Stimulated activated naive CD8-positive, alpha-beta T cell treated with anti-CD3 and anti-CD28 coated beads, Interleukin-15, Interleukin-2, amounts not matched to agents 100 U/mL and 50 U/mL, for 24 hours (primary cell): Measurements from ENCODE around the gene ARSJ.
"Not testable (repeated sequence)": the region's sequence is repeated elsewhere in the genome, so short reads cannot be mapped to it uniquely, and the experiment has no call there.

Source experiments
- ATAC-seq: fragments of 150-1000 bp; cut with Tn5 transposase; one replicate; pipeline ENCODE4 v1.10.0; 2021
- DNase-seq: peaks from one replicate; pipeline ENCODE4 v3.0.0; 2021

The ARSJ gene

DNA sequence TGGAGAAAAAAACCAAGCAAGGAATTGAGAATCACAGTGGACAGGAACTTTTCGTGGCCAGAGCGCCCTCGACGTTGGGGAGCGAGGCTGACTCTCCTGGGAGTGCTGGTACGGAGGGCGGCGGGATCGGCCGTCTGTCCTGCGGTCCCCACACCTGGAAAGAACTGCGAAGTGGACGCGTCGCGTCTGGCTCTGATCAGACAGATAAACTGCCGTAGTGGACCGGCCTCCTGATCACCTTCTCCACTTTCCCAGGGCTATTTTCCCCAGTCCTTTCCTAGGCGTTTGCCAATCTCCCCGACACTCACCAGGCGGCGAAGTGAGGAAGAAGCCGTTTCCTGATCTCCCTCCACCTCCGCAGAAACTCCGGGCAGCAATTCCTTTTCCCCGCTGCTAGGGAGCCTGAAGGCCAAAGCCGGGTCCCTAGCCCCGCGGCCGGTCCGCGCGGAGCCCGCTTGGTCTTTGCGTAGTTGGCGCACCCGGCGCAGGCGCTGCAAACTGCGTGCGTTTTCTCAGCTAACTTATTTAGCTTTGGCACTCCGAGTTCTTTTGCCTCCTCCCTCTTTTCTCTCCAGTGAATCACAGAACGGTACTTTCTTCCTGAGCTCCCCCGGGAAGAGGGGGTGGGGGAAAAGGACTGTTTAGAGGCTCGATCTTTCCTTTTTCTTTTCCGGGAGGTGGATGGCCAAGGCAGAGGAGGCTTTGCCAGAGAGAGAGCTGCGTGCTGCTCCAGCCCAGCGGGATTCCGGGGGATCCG lies at the start of gene ARSJ:
Gene ARSJ, minus strand, starts transcription at position 500 of the 757 bp plus-strand sequence. CDS start 813 bp downstream, outside the sequence.
- peak; percentile 36 for ATAC-seq
- DNase-seq, result peak; percentile 42

DNA sequence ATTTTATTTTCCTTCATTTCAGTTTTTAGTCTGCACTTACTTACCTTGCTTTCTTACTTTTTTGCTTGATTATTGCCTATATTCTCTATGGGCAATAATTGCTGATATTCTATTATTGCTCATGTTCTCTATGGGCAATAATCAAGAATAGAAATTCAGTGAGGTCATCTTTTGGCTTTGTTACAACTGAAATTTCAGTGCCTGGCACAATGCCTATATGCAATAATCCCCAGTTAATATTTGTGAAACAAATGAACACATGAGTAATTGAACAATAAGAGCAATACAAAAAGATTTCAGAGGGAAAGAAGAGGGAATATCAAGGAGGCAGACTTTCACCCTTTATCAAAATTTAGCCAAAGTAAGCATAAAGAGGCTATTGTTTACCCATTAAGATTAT lies 48.6 kb upstream of the ARSJ start:
- no peak for ATAC-seq
- DNase-seq, result no peak

DNA sequence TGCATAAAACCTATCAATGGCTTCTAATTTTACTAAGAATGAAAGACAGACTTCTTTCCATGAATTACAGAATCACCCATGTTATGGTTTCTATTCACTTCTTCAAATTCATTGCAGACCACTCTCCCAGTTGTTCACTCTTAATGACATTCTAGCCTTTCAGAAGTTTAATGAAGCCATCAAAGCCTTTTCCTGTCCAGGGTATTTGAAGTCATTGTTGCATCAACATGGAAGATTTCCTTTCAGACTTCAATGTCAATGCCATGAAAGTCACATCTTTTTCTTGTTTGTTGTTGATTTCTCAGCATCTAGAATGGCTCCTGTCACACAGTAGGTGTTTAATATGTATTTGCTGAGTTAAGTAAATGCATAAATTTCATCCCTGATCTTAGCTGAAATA lies 48.1 kb upstream of the ARSJ start:
- DNase-seq (no peak), ATAC-seq (no peak)

DNA sequence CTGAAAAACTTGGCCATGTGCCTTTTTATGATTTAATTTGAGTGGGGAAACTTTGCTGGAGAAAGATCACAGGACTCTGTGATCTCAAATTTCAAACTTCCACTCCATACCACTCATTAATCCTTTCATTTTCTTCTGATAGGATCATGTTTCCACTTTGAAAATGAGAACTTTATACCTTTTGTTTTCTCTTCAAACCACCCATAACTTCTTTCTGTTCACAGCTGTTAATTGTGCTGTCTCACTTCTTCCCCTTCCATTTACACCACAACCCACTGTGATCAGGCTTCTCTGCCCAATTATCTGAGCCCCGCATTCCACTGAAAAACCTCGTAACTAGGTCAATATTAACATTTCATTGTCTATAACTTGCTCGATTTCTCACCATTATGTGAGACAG lies 47.0 kb upstream of the ARSJ start:
- ATAC-seq (no peak), DNase-seq (no peak)

DNA sequence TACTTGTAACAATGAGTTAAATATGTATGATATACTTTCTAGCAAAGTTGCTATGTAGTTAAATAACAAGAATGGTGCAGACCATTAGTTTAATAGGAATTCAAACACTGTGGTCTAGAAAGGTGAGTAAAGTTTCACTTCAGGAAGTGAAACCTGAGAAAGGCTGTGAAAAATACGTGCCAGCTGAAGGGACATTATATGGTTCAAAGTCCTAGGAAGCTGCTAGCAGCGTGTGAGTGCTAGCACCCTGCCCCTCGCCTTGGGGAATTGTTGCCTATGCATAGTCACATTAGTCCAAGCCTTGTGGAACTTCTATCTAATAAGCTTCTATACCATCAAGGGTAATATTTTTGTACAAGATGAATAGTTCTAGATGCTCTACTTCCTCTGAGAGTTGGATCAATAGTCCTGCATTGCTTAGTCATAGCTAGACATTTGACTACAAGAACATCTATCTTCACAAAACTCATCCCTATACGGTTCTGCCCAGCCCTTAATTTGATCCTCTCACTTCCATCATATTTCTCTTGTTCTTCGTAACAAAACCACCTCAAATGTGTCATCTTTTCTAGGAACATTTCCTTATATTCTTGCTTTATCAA lies 45.8 kb upstream of the ARSJ start:
- DNase-seq, result no peak
- ATAC-seq, result no peak

DNA sequence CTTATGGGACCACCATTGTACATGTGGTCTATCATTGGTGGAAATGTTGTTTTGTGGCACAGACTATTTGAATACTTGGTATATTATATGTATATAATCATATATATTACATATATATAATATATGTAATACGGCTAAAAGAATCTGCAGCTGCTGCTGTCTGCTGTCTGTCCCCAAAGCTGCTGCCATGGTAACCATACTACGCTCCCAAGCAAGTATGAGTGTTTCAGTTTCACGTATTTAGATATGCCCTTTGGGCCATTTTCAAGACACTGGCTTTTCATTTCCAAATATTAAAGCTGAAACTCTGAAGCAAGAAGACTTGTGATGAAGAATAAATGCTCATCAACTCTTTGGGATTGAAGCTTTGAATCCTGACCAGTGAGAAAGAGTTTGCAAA lies 42.0 kb upstream of the ARSJ start:
- DNase-seq, result no peak

GRCh38 chr4:114019969-114020358 lies 40.5 kb upstream of the ARSJ start:
- ATAC-seq (no peak), DNase-seq (no peak)

More for the DNA sequence above, 42.0 kb upstream of the ARSJ start:
- ATAC-seq, result no peak

DNA sequence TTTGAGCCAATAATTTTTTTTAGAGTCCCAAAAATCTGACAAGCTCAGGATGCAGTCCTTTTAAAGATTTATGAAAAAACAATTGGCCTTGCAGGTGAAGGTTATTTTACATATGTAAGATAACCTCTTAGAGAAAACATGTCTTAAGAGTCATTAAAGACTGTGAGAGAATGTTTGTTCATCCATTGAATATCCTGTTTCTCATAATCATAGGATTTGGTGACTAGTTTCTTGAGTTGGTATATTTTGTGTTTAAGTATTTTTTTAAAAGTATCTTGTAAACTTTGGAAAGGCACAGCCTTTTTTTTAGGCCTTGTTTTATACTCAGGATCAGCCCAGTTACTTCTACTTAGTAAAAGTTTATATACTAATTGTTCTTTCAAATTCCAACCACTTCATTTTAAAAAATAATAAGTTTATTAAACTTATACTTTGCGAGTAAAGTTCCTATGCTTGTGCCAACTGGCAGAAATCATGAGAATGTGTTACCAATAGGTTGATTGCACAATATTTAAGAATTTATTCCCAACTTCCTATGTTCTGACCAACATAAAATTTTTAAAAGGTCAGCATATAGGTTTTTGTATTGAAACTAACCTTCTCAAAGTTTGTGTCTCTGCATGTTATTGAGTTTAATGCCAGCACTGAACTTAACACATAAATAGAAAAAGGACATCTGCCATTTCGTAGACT lies 40.0 kb upstream of the ARSJ start:
- DNase-seq, result no peak
- ATAC-seq, result no peak

DNA sequence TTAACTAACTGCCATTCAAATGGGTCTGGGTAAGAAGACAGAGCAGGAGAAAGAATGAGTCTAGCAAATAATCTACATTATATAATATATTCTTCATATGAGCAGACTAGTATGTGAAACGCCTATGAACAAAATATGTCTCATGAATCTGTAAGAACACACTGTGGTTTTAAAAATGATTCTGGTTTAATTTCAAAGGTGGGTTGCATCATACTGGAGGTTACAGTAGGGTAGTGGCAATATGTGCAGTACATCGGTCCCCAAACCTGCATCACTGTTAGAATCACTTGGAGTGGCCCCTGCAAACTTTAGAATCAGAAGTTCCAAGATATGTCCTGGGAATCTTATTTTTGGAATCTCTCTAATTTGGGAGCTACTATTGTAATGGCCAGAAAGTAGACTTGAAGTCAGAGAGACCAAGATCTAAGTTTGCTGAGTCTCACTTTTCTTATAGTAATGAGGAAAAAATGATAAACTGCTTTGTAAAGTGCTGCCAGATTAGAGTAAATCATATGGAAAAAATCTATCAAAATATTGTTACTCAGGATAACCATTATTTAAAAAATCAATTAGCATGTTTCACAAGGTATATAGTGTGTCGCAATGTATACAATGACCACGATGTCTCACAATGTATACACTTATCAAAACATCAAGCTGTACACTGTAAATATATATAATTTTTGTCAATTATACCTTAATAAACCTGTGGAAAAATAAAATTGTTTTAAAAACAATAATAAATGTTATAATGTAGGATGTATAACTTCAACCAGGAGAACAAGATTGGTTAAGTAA lies 37.9 kb upstream of the ARSJ start:
- no peak for DNase-seq
- ATAC-seq, result no peak

DNA sequence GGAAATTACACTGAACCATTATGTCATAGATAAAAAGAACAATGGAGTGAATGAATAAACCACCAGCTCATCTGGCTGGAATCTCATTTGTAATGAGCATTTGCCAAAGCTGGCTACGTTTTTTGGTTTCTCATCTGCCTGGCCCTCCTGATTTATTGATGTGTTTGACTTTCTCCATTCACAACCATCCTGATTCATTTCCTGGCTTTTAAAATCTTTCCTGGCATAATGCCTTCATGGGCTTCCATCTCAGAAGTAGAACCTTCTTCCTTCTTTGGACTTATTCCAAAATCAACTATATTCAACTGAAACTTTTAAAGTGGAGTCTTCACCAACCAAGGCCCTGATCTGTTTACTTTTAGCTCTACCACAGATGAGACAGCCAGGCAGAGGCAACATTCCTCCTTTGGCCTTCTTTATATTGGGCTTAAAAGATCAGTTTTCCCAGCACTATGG lies 36.0 kb upstream of the ARSJ start:
- ATAC-seq, result no peak
- no peak for DNase-seq

- not testable (repeated sequence) for ATAC-seq, DNase-seq
These were observed 33.8 kb upstream of the ARSJ start for GRCh38 chr4:114013201-114013600.

GRCh38 chr4:114012749-114013148 lies 33.3 kb upstream of the ARSJ start:
- ATAC-seq, result no peak
- DNase-seq, result no peak

DNA sequence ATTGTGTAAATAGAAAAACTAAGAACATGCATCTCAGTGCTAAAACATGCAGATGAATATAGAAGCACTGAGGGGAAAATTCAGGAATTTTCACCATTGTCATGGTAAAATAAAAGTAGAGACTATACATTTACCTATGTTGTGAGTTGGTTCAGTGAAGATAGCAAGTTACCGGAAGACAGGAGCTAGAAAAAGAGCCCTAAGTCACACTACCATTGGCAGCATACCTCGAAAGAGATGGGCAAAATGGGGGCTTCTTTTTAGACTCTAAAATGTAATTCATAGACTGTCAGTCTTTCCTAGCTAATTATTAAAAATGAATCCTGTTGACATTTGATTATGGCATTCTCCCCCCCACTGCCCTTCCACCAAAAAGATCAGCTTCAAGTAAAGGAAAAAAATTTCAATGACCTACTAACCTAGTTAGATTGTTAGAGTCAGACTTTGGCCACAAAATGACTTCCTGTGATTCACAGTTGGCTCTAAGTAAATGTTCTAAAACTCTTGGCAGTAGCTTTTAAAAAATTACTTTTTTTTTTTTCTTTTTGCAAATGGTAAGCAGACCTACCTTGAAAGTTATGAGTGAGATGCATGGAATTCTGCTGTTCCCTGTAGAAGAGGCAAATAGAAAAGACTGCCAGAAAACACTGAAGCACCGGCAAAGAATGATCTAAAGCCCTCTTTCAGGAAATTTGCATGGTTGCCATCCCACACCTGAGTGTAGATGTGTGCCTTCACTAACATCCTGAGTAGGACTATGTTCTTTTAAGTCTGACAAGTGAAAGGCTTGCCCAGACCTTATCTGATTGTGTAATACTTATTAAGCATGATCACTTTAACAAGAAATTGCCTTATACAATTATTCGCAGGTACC lies 26.4 kb upstream of the ARSJ start:
- no peak for ATAC-seq
- no peak for DNase-seq

DNA sequence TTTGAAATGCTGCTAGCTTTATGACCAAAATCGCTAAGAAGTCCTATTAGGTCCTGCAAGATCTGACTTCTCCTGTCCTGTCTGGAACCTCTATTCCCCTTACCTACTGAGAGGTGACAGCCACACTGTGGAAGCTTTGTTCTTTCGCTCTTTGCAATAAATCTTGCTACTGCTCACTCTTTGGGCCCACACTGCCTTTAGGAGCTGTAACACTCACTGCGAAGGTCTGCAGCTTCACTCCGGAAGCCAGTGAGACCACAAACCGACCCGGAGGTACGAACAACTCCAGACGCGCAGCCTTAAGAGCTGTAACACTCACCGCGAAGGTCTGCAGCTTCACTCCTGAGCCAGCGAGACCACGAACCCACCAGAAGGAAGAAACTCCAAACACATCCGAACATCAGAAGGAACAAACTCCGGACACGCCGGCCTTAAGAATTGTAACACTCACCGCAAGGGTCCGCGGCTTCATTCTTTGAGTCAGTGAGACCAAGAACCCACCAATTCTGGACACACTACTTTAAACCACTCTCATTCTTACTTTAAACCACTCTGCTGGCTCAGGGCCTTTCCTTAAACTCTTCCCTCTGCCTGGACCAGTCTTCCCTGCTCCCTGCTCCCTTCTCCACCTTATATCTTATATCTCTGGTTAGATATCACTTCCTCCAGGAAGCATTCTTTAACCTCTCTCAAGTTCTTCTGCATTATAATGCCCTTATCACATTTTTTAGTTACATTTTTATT lies 25.2 kb upstream of the ARSJ start:
- peak; percentile 7 for DNase-seq
- ATAC-seq, result not testable (repeated sequence)

DNA sequence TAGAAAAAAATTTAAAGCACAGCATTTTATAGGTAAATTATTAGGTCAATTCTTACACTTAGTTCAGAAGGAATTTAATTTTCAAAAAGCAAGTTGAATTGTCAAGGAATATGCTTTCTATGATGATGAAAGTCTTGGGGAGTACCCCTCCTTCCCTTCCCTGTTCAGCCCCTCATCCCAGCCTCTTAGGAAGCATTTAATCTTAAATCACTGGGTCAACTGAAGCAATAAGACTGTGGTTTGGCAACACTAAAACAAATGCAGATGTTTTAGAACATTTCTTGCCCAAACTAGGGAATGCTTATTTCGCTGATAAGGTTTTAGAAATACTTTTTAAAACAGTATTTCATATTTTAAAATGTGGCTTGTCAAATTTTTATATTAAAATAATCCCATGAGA lies 19.1 kb upstream of the ARSJ start:
- DNase-seq, result no peak
- ATAC-seq, result no peak

GRCh38 chr4:113998079-113998478 lies 18.6 kb upstream of the ARSJ start:
- DNase-seq (no peak), ATAC-seq (no peak)

- ATAC-seq (no peak), DNase-seq (no peak)
These were observed 17.8 kb upstream of the ARSJ start for GRCh38 chr4:113997206-113997605.

GRCh38 chr4:113996599-113997177 lies 17.2 kb upstream of the ARSJ start:
- DNase-seq (no peak), ATAC-seq (no peak)

DNA sequence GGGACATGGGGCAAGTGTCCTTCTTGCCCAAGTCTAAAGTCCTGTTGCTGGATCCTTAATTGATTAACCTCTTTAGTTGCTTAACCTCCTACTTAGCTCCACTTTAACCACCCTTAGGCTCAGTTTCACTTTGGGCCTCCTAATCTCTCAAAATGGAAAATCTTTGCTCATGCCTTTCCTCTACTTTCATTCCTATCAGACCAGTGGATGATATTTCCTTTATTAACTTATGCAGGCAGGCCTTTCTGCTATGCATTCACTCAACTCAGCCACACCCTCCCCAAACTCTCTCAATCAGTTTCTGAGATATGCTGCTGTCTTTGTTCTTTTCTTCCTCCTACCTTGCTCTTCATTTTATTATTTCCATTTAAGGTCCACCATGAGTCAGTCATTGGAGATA lies 14.4 kb upstream of the ARSJ start:
- DNase-seq, result no peak
- peak; percentile 40 for ATAC-seq

DNA sequence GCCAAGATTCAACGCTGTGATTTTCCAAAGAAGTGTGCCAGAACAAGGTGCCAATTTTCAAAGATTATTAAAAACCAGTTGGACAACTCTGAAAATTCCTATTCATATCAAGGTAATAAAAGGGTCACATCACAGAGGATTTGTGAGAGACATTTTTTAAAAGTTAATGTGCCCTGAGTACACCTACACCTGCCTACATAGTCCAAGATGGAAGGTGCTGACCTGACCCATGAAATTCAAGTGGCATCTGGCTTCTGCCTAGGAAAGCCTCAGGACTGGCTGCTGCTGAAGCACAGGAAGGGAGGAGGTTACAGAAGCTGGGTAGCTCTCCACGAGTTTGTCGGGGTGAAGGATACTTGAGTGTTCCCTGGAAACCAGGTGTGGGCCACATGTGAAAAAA lies 11.4 kb upstream of the ARSJ start:
- DNase-seq (no peak), ATAC-seq (no peak)
